COLO668 (cell line): ENCODE measurements around the gene H2AZ2.
"Not testable (repeated sequence)": the region's sequence is repeated elsewhere in the genome, so short reads cannot be mapped to it uniquely, and the experiment has no call there.

ENCODE experiments used
- DNase-seq: peaks from one replicate; lab custom pipeline; 2025; ENCODE audit not compliant: unreplicated experiment; lab: John Stamatoyannopoulos, UW

The H2AZ2 gene

GRCh38 chr7:44870780-44871179, 22.9 kb upstream of the H2AZ2 start:
- DNase-seq = not testable (repeated sequence)

DNA sequence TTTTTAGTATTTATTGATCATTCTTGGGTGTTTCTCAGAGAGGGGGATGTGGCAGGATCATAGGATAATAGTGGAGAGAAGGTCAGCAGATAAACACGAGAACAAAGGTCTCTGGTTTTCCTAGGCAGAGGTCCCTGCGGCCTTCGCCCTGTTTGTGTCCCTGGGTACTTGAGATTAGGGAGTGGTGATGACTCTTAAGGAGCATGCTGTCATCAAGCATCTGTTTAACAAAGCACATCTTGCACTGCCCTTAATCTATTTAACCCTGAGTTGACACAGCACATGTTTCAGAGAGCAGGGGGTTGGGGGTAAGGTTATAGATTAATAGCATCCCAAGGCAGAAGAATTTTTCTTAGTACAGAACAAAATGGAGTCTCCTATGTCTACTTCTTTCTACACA, 22.4 kb upstream of the H2AZ2 start:
- not testable (repeated sequence) for DNase-seq

- DNase-seq = peak; percentile 48
These were observed 19.4 kb upstream of the H2AZ2 start for GRCh38 chr7:44867073-44867995.

- DNase-seq = not testable (repeated sequence)
These were observed 14.1 kb upstream of the H2AZ2 start for GRCh38 chr7:44861949-44862348.

DNA sequence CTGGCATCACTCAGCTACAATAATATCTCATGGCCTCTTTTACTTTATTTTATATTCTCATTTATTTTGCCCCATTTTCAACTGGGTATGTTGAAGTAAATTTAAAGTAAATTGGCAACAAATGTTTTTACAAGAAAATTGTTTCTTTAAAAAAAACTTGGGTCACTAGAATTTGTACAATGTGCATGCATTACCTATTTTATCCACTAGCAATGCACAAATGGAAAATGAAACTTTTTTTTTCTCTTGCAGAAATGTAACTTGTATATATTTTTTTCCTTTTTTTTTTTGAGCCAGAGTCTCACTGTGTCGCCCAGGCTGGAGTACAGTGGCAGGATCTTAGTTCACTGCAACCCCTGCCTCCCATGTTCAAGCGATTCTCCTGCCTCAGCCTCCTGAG, 10.3 kb upstream of the H2AZ2 start:
- DNase-seq = no peak

GRCh38 chr7:44854644-44855364, 6.9 kb upstream of the H2AZ2 start:
- no peak for DNase-seq

GRCh38 chr7:44853391-44853790, 5.5 kb upstream of the H2AZ2 start:
- DNase-seq = no peak

DNA sequence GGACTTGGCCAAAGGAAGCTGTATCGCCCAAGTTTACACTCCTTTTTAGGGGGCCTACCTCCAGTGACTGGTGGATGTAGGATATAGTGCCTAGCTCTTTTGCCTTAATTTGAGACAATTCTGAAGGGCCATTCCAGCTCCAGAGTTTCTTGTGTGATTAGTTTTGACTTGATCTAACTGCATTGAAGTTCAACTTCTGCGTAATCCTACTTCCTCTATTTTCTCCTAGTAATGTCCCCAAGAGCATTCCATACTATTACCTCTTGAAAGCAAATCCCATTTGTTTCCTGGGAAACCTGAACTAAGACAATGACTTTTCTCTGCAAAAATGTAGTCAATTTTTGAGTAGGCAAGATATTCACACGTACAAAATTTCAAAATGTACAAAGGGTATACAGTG, 4.7 kb upstream of the H2AZ2 start:
- DNase-seq = no peak

- no peak for DNase-seq
These were observed 2.1 kb upstream of the H2AZ2 start for GRCh38 chr7:44849885-44850544.

DNA sequence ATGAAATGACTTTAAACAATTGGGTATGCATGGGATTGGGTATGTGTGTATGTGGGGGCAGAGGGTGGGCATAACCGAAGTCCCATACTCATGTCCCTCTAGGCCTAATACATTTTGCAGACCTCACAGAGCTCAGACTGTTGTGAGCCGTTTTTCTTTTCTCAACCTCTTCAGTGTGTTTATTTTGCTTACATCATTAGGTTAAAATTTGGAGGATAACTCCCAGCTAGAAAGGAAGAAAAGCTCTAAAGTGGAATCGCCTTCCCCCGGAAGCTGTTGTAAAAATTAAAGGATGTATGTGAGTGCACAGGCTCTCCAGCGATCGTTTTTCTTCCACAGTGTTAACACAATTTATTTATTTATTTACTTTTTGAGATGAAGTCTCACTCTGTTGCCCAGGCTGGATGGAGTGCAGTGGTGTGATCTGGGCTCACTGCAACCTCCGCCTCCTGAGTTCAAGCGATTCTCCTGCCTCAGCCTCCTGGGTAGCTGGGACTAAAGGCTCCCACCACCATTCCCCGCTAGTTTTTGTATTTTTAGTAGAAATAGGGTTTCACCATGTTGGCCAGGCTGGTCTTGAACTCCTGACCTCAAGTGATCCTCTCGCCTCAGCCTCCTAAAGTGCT, 1.5 kb upstream of the H2AZ2 start:
- no peak for DNase-seq

- DNase-seq = peak; percentile 97
These were observed 373 bp downstream of the H2AZ2 start for GRCh38 chr7:44847509-44847919.

GRCh38 chr7:44846816-44847508, 925 bp downstream of the H2AZ2 start:
- no peak for DNase-seq

DNA sequence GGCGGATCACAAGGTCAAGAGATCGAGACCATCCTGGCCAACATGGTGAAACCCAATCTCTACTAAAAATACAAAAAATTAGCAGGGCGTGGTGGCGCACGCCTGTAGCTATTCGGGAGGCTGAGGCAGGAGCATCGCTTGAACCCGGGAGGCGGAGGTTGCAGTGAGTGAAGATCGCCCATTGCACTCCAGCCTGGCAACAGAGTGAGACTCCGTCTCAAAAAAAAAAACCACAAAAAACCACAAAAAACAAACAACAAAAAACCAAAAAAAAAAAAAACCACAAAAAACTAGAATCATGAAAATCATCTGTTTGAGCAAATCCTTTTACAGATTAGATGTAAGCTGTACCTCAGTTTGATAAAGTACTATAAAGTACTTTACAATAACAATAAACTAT, 1.5 kb downstream of the H2AZ2 start:
- not testable (repeated sequence) for DNase-seq

- no peak for DNase-seq
These were observed 2.4 kb downstream of the H2AZ2 start for GRCh38 chr7:44845451-44845850.

DNA sequence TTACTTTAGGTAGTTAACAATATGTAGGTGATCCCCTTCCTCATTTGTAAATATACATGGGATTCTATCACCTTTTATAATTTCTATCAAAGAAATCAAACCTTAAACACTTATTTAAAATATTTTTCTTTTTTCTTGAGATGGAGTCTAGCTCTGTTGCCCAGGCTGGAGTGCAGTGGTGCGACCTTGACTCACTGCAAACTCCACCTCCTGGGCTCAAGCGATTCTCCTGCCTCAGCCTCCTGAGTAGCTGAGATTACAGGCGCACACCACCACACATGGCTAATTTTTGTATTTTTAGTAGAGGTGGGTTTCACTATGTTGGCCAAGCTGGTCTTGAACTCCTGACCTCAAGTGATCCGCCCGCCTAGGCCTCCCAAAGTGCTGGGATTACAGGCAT, 4.4 kb downstream of the H2AZ2 start:
- DNase-seq = not testable (repeated sequence)

DNA sequence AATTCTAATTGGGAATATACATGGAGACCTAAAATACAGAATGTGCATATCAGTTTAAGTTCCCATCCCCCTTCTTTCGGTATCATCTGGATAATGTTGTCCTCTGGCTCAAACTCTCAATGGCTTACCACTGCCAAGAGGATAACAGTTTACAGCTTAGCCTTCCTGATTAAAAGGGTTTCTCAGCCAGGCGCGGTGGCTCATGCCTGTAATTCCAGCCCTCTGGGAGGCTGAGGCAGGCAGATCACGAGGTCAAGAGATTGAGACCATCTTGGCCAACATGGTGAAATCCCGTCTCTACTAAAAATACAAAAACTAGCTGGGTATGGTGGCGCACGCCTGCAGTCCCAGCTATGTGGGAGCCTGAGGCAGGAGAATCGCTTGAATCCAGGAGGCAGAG, 5.2 kb downstream of the H2AZ2 start:
- DNase-seq = not testable (repeated sequence)

GRCh38 chr7:44838751-44839150, 9.1 kb downstream of the H2AZ2 start:
- no peak for DNase-seq

- DNase-seq = no peak
These were observed 20.3 kb downstream of the H2AZ2 start for GRCh38 chr7:44827567-44827966.

DNA sequence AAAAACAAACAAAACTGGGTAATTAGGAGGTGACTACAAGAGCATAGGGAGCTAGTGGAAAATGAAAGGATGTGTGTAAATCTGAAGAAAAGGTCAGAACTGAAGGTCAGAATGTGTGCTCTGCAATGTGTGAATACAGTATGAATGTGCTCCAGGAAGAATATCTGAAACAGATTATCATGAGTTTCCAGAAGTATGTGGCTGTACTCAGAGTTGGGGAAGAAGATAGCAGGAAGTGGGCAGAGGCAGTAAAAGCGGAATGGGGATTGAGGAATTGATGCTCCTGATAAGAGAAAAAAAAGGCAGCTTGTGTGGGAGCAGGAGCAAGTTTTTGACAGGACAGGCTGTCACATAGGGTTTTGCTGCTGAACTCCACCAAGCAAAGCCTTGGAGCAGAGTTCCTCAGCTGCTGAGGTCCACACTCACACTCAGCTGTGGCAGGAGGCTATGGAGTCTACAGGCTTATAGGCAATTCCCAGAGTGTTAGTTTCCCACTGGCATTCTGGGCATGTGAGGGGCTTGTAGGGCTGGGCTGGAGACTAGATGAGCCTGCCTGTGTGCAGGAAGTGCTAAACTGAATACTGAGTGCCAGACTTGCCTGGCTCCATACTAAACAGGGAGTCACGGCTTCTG, 22.9 kb downstream of the H2AZ2 start:
- DNase-seq = no peak

DNA sequence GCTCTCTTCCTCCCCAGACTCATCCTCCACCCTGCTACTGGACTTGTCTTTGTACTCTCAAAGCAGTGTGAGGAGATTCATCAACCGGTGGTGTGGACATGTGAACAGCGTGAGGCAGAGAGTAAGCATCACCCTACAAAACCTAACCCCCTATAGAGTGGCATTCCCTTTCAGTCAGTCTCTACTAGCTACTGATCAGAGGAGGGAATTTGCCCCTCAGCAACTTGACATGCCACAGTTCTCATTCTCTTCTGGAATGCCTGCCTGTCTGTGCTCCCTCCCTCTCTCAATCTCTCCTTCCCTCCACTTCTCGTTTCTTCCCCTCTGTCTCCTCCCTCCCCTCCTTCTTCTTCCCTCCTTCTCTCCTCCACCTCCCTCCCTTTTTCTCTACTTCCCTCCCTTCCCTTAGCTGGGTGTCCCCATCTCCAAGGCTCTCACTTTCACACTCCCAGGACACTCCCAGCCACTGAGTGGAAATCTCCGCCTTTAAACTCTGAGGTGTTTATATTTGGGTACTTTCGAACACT, 24.6 kb downstream of the H2AZ2 start:
- DNase-seq = no peak
